H1 (cell line): ENCODE results near the gene CRTAC1. TPM values are rescaled to one million over a fixed set of nuclear protein-coding genes. Genes with fewer than 3 reads are reported as not detected.
A peak's percentile ranks its signal among the peaks of the same experiment; 100 is the strongest.

Source experiments
- CTCF ChIA-PET: fragments of 300-600 bp; sonication (Branson Sonifier 250); formaldehyde crosslinking; loops from one replicate; lab custom pipeline; 2021; ENCODE audit not compliant: partially characterized antibody; lab: Charles Lee
- POLR2A ChIA-PET: fragments of 300-600 bp; sonication (Branson Sonifier 250); formaldehyde crosslinking; loops from one replicate; lab custom pipeline; 2021; ENCODE audit warnings: inconsistent platforms; ENCODE audit not compliant: partially characterized antibody; lab: Charles Lee
- DNase-seq, 2 experiments: peaks; one replicate each; pipeline versions ENCODE4 v3.0.0 to v3.0.0-alpha.2; 2010 to 2022; ENCODE audit warnings: low spot score in 2 of 2, low read depth in 1 of 2, mixed read lengths in 1 of 2
- FAIRE-seq: peaks from 2 replicates; lab custom pipeline; 2011; peaks lifted over from hg19 to GRCh38; lab: Jason Lieb, UNC
- H2AFZ ChIP-seq: 2 replicates; pipeline ENCODE4 v1.8.1; 2012; ENCODE audit warnings: low read length, inconsistent platforms
- H2AK5ac ChIP-seq: 2 replicates; pipeline ENCODE4 v1.6.1; 2013; ENCODE audit warnings: low read depth, low read length
- H2BK120ac ChIP-seq: replicated peaks from 2 replicates; pipeline ENCODE3; 2013; ENCODE audit warnings: low read depth, low read length, inconsistent platforms
- H2BK12ac ChIP-seq: 2 replicates; pipeline ENCODE4 v1.6.1; 2013; ENCODE audit warnings: low read depth, low read length
- H2BK15ac ChIP-seq: 2 replicates; pipeline ENCODE4 v1.6.1; 2013; ENCODE audit warnings: low read length
- H2BK20ac ChIP-seq: 2 replicates; pipeline ENCODE4 v1.6.1; 2013; ENCODE audit warnings: low read length
- H2BK5ac ChIP-seq: 2 replicates; pipeline ENCODE4 v1.6.1; 2013; ENCODE audit warnings: low read depth, low read length
- H3K14ac ChIP-seq: 2 replicates; pipeline ENCODE4 v1.6.1; 2013; ENCODE audit warnings: inconsistent platforms; ENCODE audit not compliant: insufficient read length
- H3K18ac ChIP-seq: 2 replicates; pipeline ENCODE4 v1.6.1; 2013; ENCODE audit warnings: low read length; ENCODE audit errors: extremely low read depth
- H3K23ac ChIP-seq: 2 replicates; pipeline ENCODE4 v1.6.1; 2013; ENCODE audit warnings: inconsistent platforms; ENCODE audit not compliant: insufficient read length
- H3K23me2 ChIP-seq: 2 replicates; pipeline ENCODE4 v1.6.1; 2013; ENCODE audit warnings: low read depth, low read length
- H3K27ac ChIP-seq: 2 replicates; pipeline ENCODE4 v1.6.1; 2011; ENCODE audit warnings: low read depth, low read length, inconsistent platforms
- H3K27me3 ChIP-seq, 4 experiments: replicated peaks in 1 of 4; 1 replicate in 1 of 4; 2 replicates in 3 of 4; pipeline versions ENCODE4 v1.6.1 to v1.8.1; 2011 to 2013; ENCODE audit warnings: low read length in 3 of 4, mild to moderate bottlenecking in 3 of 4, inconsistent platforms in 2 of 4, mixed read lengths in 2 of 4, moderate library complexity in 1 of 4; ENCODE audit not compliant: control insufficient read depth in 3 of 4, insufficient read depth in 3 of 4; ENCODE audit errors: extremely low read depth in 1 of 4
- H3K36me3 ChIP-seq, 4 experiments: 2 replicates each; pipeline versions ENCODE4 v1.6.1 to v1.8.1; 2011 to 2013; ENCODE audit warnings: mild to moderate bottlenecking in 4 of 4, low read length in 3 of 4, moderate library complexity in 2 of 4, control low read depth in 1 of 4, inconsistent platforms in 1 of 4; ENCODE audit not compliant: insufficient read depth in 4 of 4, control insufficient read depth in 2 of 4
- H3K4ac ChIP-seq: replicated peaks from 2 replicates; pipeline ENCODE3; 2013; ENCODE audit warnings: low read length, low read depth, mixed read lengths, inconsistent platforms; ENCODE audit not compliant: insufficient read length
- H3K4me1 ChIP-seq, 4 experiments: replicated peaks in 1 of 4; 1 replicate in 1 of 4; 2 replicates in 3 of 4; pipeline versions ENCODE4 v1.6.1 to v1.8.1; 2011 to 2013; ENCODE audit warnings: low read length in 3 of 4, inconsistent platforms in 2 of 4, mixed read lengths in 1 of 4; ENCODE audit not compliant: insufficient read depth in 4 of 4, control insufficient read depth in 3 of 4
- H3K4me2 ChIP-seq, 2 experiments: 2 replicates each; pipeline versions ENCODE4 v1.6.1 to v1.8.1; 2011 to 2013; ENCODE audit warnings: low read depth in 2 of 2, low read length in 2 of 2, control low read depth in 1 of 2, inconsistent platforms in 1 of 2, mild to moderate bottlenecking in 1 of 2; ENCODE audit not compliant: insufficient read depth in 1 of 2
- H3K4me3 ChIP-seq, 4 experiments: fragments of 200-600, 300-600 bp in 1 of 4; sonication (generic), shearing (Covaris generic), sonication (Bioruptor Twin) in 1 of 4; 2 replicates each; pipeline versions ENCODE4 v1.5.1 to v1.8.1; 2011 to 2016; ENCODE audit warnings: low read length in 4 of 4, low read depth in 3 of 4, control low read depth in 2 of 4, inconsistent platforms in 2 of 4, mild to moderate bottlenecking in 2 of 4, mixed read lengths in 1 of 4, moderate library complexity in 1 of 4; ENCODE audit not compliant: insufficient read depth in 2 of 4; ENCODE audit errors: extremely low read depth in 1 of 4
- H3K56ac ChIP-seq: replicated peaks from 2 replicates; pipeline ENCODE3; 2013; ENCODE audit warnings: low read depth, mild to moderate bottlenecking, mixed read lengths, low read length, inconsistent platforms; ENCODE audit not compliant: insufficient read length
- H3K79me1 ChIP-seq: 2 replicates; pipeline ENCODE4 v1.6.1; 2013; ENCODE audit warnings: low read depth, low read length, control low read depth
- H3K79me2 ChIP-seq, 2 experiments: 2 replicates each; pipeline versions ENCODE4 v1.6.1 to v1.8.1; 2012 to 2013; ENCODE audit warnings: low read length in 2 of 2, mild to moderate bottlenecking in 2 of 2, inconsistent platforms in 1 of 2; ENCODE audit not compliant: insufficient read depth in 2 of 2, control insufficient read depth in 1 of 2
- H3K9ac ChIP-seq, 4 experiments: replicated peaks in 1 of 4; 1 replicate in 1 of 4; 2 replicates in 3 of 4; pipeline versions ENCODE4 v1.6.1 to v1.8.1; 2011 to 2013; ENCODE audit warnings: low read depth in 3 of 4, low read length in 3 of 4, control low read depth in 2 of 4, mild to moderate bottlenecking in 2 of 4, moderate library complexity in 2 of 4, inconsistent platforms in 1 of 4; ENCODE audit errors: extremely low read depth in 1 of 4
- H3K9me3 ChIP-seq, 2 experiments: 2 replicates each; pipeline versions ENCODE4 v1.6.1 to v1.8.1; 2012 to 2013; ENCODE audit warnings: mild to moderate bottlenecking in 2 of 2, moderate library complexity in 2 of 2, control low read depth in 1 of 2, inconsistent platforms in 1 of 2, low read depth in 1 of 2, low read length in 1 of 2, mixed read lengths in 1 of 2; ENCODE audit not compliant: insufficient read depth in 2 of 2
- H4K20me1 ChIP-seq, 2 experiments: replicated peaks in 1 of 2; 2 replicates each; pipeline versions ENCODE3 to v1.8.1; 2011 to 2013; ENCODE audit warnings: inconsistent platforms in 2 of 2, low read length in 2 of 2, mild to moderate bottlenecking in 1 of 2; ENCODE audit not compliant: insufficient read depth in 2 of 2, control insufficient read depth in 1 of 2
- H4K5ac ChIP-seq: 2 replicates; pipeline ENCODE4 v1.6.1; 2013; ENCODE audit warnings: low read length, low read depth, mixed read lengths, inconsistent platforms; ENCODE audit not compliant: insufficient read length
- H4K8ac ChIP-seq: 2 replicates; pipeline ENCODE4 v1.8.0; 2013; ENCODE audit warnings: mild to moderate bottlenecking, moderate library complexity, low read length, inconsistent platforms; ENCODE audit not compliant: insufficient read depth; ENCODE audit errors: extremely low read depth
- H4K91ac ChIP-seq: replicated peaks from 2 replicates; pipeline ENCODE3; 2013; ENCODE audit warnings: low read length, mixed read lengths, inconsistent platforms; ENCODE audit not compliant: insufficient read length
- GTF2F1 ChIP-seq: IDR thresholded peaks from 2 replicates; pipeline ENCODE4 v1.6.1; 2012; ENCODE audit warnings: low read depth, low read length, improper control_type of control experiment, borderline replicate concordance
- KDM1A ChIP-seq: fragments of 200-600, 300-600 bp; sonication (generic); IDR thresholded peaks from 2 replicates; pipeline ENCODE4 v1.7.1; 2016; ENCODE audit warnings: mild to moderate bottlenecking, low read length, borderline replicate concordance
- WGBS, 2 experiments: shearing (Covaris generic) in 1 of 2; methylation state at CpG; one replicate each; pipeline versions ENCODE4 v1.1.6 to v1.1.7; 2013 to 2015; ENCODE audit warnings: low lambda C conversion rate in 2 of 2, mixed read lengths in 2 of 2, inconsistent platforms in 1 of 2, low coverage in 1 of 2, missing lambda C conversion rate in 1 of 2; ENCODE audit not compliant: insufficient replicate concordance in 2 of 2, insufficient coverage in 1 of 2, insufficient read length in 1 of 2; ENCODE audit errors: extremely low coverage in 1 of 2, missing lambda C conversion rate in 1 of 2; 5-methylcytosine and 5-hydroxymethylcytosine counted together
- polyA plus RNA-seq, 7 experiments: library from polyadenylated mRNA; depleted of rRNA in 3 of 7; stranded (reverse) in 5 of 7; unstranded in 2 of 7; fragments of >200 nt in 5 of 7; fragments of 200-250 nt in 2 of 7; gene quantifications; 1 replicate in 5 of 7; 2 replicates in 1 of 7; 4 replicates in 1 of 7; pipeline versions ENCODE4 v1.2.1 to v1.2.3, GENCODE V29; 2011 to 2013; ENCODE audit warnings: missing spikeins in 2 of 7, mixed read lengths in 2 of 7
- total RNA-seq: library from RNA; stranded (reverse); fragmentation: NEBNext Ultra II Directional; extraction: Animal tissue kit (Norgen Biotek cat#: 25700); gene quantifications from 2 replicates; pipeline ENCODE4 v1.2.1, GENCODE V29; 2021
- TF ChIP-seq, protein P1 (sequence below): IDR thresholded peaks from 2 replicates; pipeline ENCODE4 v1.6.1; 2012; ENCODE audit warnings: inconsistent platforms

CRTAC1 gene
- total and polyA plus RNA-seq, 2 of the 8 experiments (the other 6 are each of a cell fraction or from before 2014, with no cell fraction given) = 0.91 to 1.2 TPM

DNA sequence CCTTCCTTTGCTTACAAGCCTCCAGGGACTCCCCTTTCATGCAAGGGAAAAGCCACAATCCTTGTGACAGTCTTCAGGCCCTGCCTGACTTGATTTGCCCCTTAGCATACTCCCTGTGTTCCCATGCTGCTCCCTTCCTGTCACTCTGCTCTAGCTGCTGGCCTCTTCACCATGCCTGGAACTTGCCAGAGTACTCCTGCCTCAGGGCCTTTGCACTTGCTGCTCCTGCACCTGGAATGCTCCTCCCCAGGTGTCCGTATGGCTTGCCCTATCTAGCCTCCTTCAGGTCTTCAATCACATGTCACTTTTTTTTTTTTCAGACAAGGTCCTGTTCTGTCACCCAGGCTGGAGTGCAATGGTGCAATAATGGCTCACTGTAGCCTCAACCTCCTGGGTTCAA is 203.5 kb downstream of the CRTAC1 start:
- Histone ChIP-seq H3K14ac (no peak overlapping the region), H2AK5ac (no peak overlapping the region), H3K23ac (no peak overlapping the region), H2BK12ac (no peak overlapping the region), H3K9ac (no peak overlapping the region), H3K36me3 (no peaks in the 10 kb centered on the region), H3K56ac (no peak overlapping the region), H2BK120ac (no peak overlapping the region), H2AFZ (no peak overlapping the region), H3K9me3 (no peaks in the 10 kb centered on the region), H3K4me3 (no peak overlapping the region), H2BK15ac (no peak overlapping the region), H3K27me3 (no peaks in the 10 kb centered on the region), H3K23me2 (no peaks in the 10 kb centered on the region), H4K91ac (no peak overlapping the region), H4K8ac (no peak overlapping the region; the same call in 1 of the 2 replicates), H4K20me1 (no peaks in the 10 kb centered on the region), H3K4ac (no peak overlapping the region), H4K5ac (no peak overlapping the region), H3K4me2 (no peak overlapping the region), H2BK5ac (no peak overlapping the region), H3K27ac (no peak overlapping the region), H2BK20ac (no peak overlapping the region), H3K18ac (no peak overlapping the region), H3K4me1 (peaks cover 0 to 5% (median 2%) of the 10 kb centered on the region in 4 experiments; a peak in 4 of 7 replicates), H3K79me1 (no peaks in the 10 kb centered on the region; the same call in 1 of the 2 replicates), H3K79me2 (no peaks in the 10 kb centered on the region)
- FAIRE-seq (no peak), DNase-seq (no peak)
- ChIA-PET CTCF (interaction anchor here (0.6 to 5.1 kb wide), 9 partner anchors 10 to 70 kb away, joined by 3 to 26 read pairs (median 4); no protein-coding TSS in a partner anchor), POLR2A (no interaction called here)
- whole genome bisulfite sequencing, 2 experiments = 88% methylated on average over 1 of the region's 1 CpG; no CpG with 5 or more reads in 1 of the 2 experiments
- TF ChIP-seq GTF2F1 (no peak), KDM1A (0 out of 2 replicates have a peak, but pooled peaks have one; percentile 42)
- TF ChIP-seq, protein P1, sequence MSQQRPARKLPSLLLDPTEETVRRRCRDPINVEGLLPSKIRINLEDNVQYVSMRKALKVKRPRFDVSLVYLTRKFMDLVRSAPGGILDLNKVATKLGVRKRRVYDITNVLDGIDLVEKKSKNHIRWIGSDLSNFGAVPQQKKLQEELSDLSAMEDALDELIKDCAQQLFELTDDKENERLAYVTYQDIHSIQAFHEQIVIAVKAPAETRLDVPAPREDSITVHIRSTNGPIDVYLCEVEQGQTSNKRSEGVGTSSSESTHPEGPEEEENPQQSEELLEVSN = no peak
